ENCODE measurements around the gene TAF6.

Gene TAF6

GRCh38 chr7:100119072-100119969 lies at the start of gene TAF6, which contains the start of gene CNPY4:
TSS of gene TAF6 (minus strand) at chr7:100119358. CDS start at chr7:100114209, 5,149 bp downstream.
TSS of gene CNPY4 (plus strand) at chr7:100119634. CDS start at chr7:100119745, 111 bp downstream.
- DNase-seq = peak; percentile 98

GRCh38 chr7:100167912-100168323 lies 48.8 kb upstream of the TAF6 start:
- peak; percentile 30 for DNase-seq

- DNase-seq = no peak
Measured at GRCh38 chr7:100166970-100167911, 48.1 kb upstream of the TAF6 start.

- DNase-seq = no peak
Measured at GRCh38 chr7:100166317-100166940, 47.3 kb upstream of the TAF6 start.

GRCh38 chr7:100163871-100164270 lies 44.7 kb upstream of the TAF6 start:
- no peak for DNase-seq

- DNase-seq = peak; percentile 56
Measured at GRCh38 chr7:100163006-100163531, 43.9 kb upstream of the TAF6 start.

- no peak for DNase-seq
Measured at GRCh38 chr7:100160067-100160466, 40.9 kb upstream of the TAF6 start.

- DNase-seq = peak; percentile 43
Measured at GRCh38 chr7:100159099-100159623, 40.0 kb upstream of the TAF6 start.

- peak; percentile 89 for DNase-seq
Measured at GRCh38 chr7:100158229-100159098, 39.3 kb upstream of the TAF6 start, which contains the start of gene TRAPPC14. TSS of gene TRAPPC14 (minus strand) at chr7:100158723. CDS start at chr7:100158499, 224 bp downstream.

- DNase-seq = peak; percentile 71
Measured at GRCh38 chr7:100157334-100158228, 38.4 kb upstream of the TAF6 start.

GRCh38 chr7:100157069-100157333 lies 37.8 kb upstream of the TAF6 start:
- DNase-seq = no peak

- no peak for DNase-seq
Measured at GRCh38 chr7:100156331-100157068, 37.3 kb upstream of the TAF6 start.

GRCh38 chr7:100155553-100156317 lies 36.6 kb upstream of the TAF6 start:
- DNase-seq = no peak

- DNase-seq = no peak
Measured at GRCh38 chr7:100154651-100155491, 35.7 kb upstream of the TAF6 start.

- no peak for DNase-seq
Measured at GRCh38 chr7:100153708-100154535, 34.8 kb upstream of the TAF6 start.

- DNase-seq = no peak
Measured at GRCh38 chr7:100152937-100153666, 33.9 kb upstream of the TAF6 start.

Measured in NCI-H69 (cell line).